Measurements from ENCODE around the gene GNAL. TPM values are rescaled to one million over a fixed set of nuclear protein-coding genes. Genes with fewer than 3 reads are reported as not detected.

GNAL gene
- total RNA-seq, 1 donor from 2014 or later, result 5.6 TPM

GRCh38 chr18:11775436-11776174 is 86.5 kb downstream of the GNAL start:
- DNase-seq (no peak), ATAC-seq (no peak)
- intact Hi-C loops (cut with DNase I), result no loop called here
- H3K9me3 ChIP-seq, result no peaks in the 10 kb centered on the region
- no peak overlapping the region for H3K27ac ChIP-seq
- H3K4me1 ChIP-seq, result no peaks in the 10 kb centered on the region
- H3K27me3 ChIP-seq (ENCODE audit: low read depth), result no peaks in the 10 kb centered on the region
- no peak for TF ChIP-seq CTCF (IDR thresholded peaks at IDR 0.05)
- no peak overlapping the region for H3K4me3 ChIP-seq
- H3K36me3 ChIP-seq, result no peaks in the 10 kb centered on the region

- ATAC-seq, result no peak
These were observed 91.0 kb downstream of the GNAL start for GRCh38 chr18:11780042-11780441.

GRCh38 chr18:11783716-11784331 is 94.8 kb downstream of the GNAL start:
- H3K4me1 ChIP-seq, result no peaks in the 10 kb centered on the region
- no peak overlapping the region for H3K27ac ChIP-seq
- DNase-seq (no peak), ATAC-seq (no peak)
- intact Hi-C loops (cut with DNase I), result no loop called here
- H3K4me3 ChIP-seq, result no peak overlapping the region
- no peak for TF ChIP-seq CTCF (IDR thresholded peaks at IDR 0.05)
- H3K36me3 ChIP-seq, result no peaks in the 10 kb centered on the region
- no peaks in the 10 kb centered on the region for H3K27me3 ChIP-seq (ENCODE audit: low read depth)
- no peaks in the 10 kb centered on the region for H3K9me3 ChIP-seq

More at GRCh38 chr18:11780042-11780441, 91.0 kb downstream of the GNAL start:
- Histone ChIP-seq H3K36me3 (no peaks in the 10 kb centered on the region), H3K4me3 (no peak overlapping the region), H3K27me3 (ENCODE audit: low read depth) (no peaks in the 10 kb centered on the region), H3K9me3 (no peaks in the 10 kb centered on the region), H3K27ac (no peak overlapping the region), H3K4me1 (no peaks in the 10 kb centered on the region)
- intact Hi-C loops (cut with DNase I), result no loop called here
- DNase-seq, result no peak
- no peak for TF ChIP-seq CTCF (IDR thresholded peaks at IDR 0.05)

GRCh38 chr18:11784674-11785304 is 95.7 kb downstream of the GNAL start:
- no peaks in the 10 kb centered on the region for H3K36me3 ChIP-seq
- no peak for ATAC-seq
- H3K27ac ChIP-seq, result no peak overlapping the region
- no peaks in the 10 kb centered on the region for H3K27me3 ChIP-seq (ENCODE audit: low read depth)
- TF ChIP-seq CTCF (IDR thresholded peaks at IDR 0.05), result no peak
- H3K9me3 ChIP-seq, result no peaks in the 10 kb centered on the region
- H3K4me3 ChIP-seq, result no peak overlapping the region
- no peak for DNase-seq
- intact Hi-C loops (cut with DNase I), result no loop called here
- no peaks in the 10 kb centered on the region for H3K4me1 ChIP-seq

GRCh38 chr18:11785444-11786055 is 96.5 kb downstream of the GNAL start:
- intact Hi-C loops (cut with DNase I), result no loop called here
- no peak for ATAC-seq
- H3K4me3 ChIP-seq, result no peak overlapping the region
- no peak for DNase-seq
- H3K27me3 ChIP-seq (ENCODE audit: low read depth), result no peaks in the 10 kb centered on the region
- H3K36me3 ChIP-seq, result no peaks in the 10 kb centered on the region
- H3K27ac ChIP-seq, result no peak overlapping the region
- no peaks in the 10 kb centered on the region for H3K4me1 ChIP-seq
- no peak for TF ChIP-seq CTCF (IDR thresholded peaks at IDR 0.05)
- H3K9me3 ChIP-seq, result no peaks in the 10 kb centered on the region

All from lower lobe of right lung (tissue), 2 donors.